ENCODE data around the gene SUGCT. TPM values are rescaled to one million over a fixed set of nuclear protein-coding genes. Genes with fewer than 3 reads are reported as not detected.

Gene SUGCT
- total RNA-seq, 1 experiment from 2014 or later = 5.4 TPM

GRCh38 chr7:40506158-40506557 lies 371.4 kb downstream of the SUGCT start:
- Histone ChIP-seq H3K23ac (ENCODE audit: insufficient read length, low read depth, low read length) (no peak overlapping the region), H3K4me2 (ENCODE audit: insufficient read depth, insufficient read length, low read length) (no peak overlapping the region), H4K20me1 (ENCODE audit: control insufficient read depth, insufficient read depth, insufficient read length) (no peaks in the 10 kb centered on the region), H4K8ac (replicated peaks; ENCODE audit: insufficient read length, low read depth, low read length) (no peak overlapping the region), H2BK120ac (ENCODE audit: low read depth, low read length, poor library complexity, severe bottlenecking) (no peak overlapping the region), H3K79me2 (ENCODE audit: insufficient read depth, low read length) (no peaks in the 10 kb centered on the region), H3K9me3 (ENCODE audit: control insufficient read depth, low read depth, low read length) (no peaks in the 10 kb centered on the region), H3T11ph (ENCODE audit: low read length) (no peak overlapping the region), H2BK12ac (ENCODE audit: insufficient read length, low read depth, low read length) (no peak overlapping the region), H3K9ac (ENCODE audit: extremely low read depth, insufficient read length, low read length) (no peak overlapping the region), H3K27me3 (ENCODE audit: insufficient read depth, low read length) (no peaks in the 10 kb centered on the region), H4K5ac (ENCODE audit: insufficient read length, low read depth, low read length) (no peak overlapping the region), H4K91ac (ENCODE audit: insufficient read length, low read depth, low read length) (no peak overlapping the region), H3K79me1 (ENCODE audit: insufficient read depth, low read depth, low read length, poor library complexity, severe bottlenecking) (no peaks in the 10 kb centered on the region), H2BK5ac (ENCODE audit: insufficient read length, low read length) (no peak overlapping the region), H3K4me1 (ENCODE audit: insufficient read depth, low read length) (no peaks in the 10 kb centered on the region), H3K18ac (ENCODE audit: insufficient read length, low read depth, low read length) (no peak overlapping the region), H2AFZ (ENCODE audit: low read length) (no peak overlapping the region), H3K27ac (ENCODE audit: insufficient read length, low read depth, low read length) (no peak overlapping the region), H2AK5ac (ENCODE audit: insufficient read length, low read length) (no peak overlapping the region), H2BK20ac (ENCODE audit: low read depth, low read length, poor library complexity, severe bottlenecking) (no peak overlapping the region), H3K4ac (ENCODE audit: low read depth, low read length) (no peak overlapping the region), H3K56ac (ENCODE audit: insufficient read length, low read depth, low read length) (no peak overlapping the region), H3K23me2 (ENCODE audit: insufficient read length, low read depth, low read length, poor library complexity, severe bottlenecking) (no peaks in the 10 kb centered on the region), H3K14ac (ENCODE audit: insufficient read depth, low read length) (no peak overlapping the region), H2BK15ac (ENCODE audit: low read depth, low read length) (no peak overlapping the region)
- whole genome bisulfite sequencing (ENCODE audit: extremely low coverage, insufficient read length, low lambda C conversion rate) = no CpG with 5 or more reads among the region's 3 CpGs
- no peak for TF ChIP-seq CTCF (conservative IDR thresholded peaks at IDR 0.05)
- Mint-ChIP-seq H3K27ac (no peak overlapping the region), H3K27me3 (ENCODE audit: low read depth) (no peaks in the 10 kb centered on the region), H3K36me3 (ENCODE audit: insufficient read depth in 1 of 3, low read depth in 3 of 3) (peaks cover 0 to 12% (median 1%) of the 10 kb centered on the region in 3 experiments; a peak in 3 of 7 replicates), H3K4me1 (peaks cover 7 to 9% of the 10 kb centered on the region in 2 experiments; a peak in 3 of 4 replicates), H3K9me3 (peaks cover 10 to 12% of the 10 kb centered on the region in 2 experiments; a peak in 4 of 5 replicates), H3K4me3 (no peak overlapping the region)
- DNase-seq = no peak
